Activated naive CD8-positive, alpha-beta T cell treated with anti-CD3 and anti-CD28 coated beads, Interleukin-2, amount 50 U/mL, for 16 hours (primary cell): ENCODE results near the gene GPX3.

ENCODE experiments used
- DNase-seq: peaks from one replicate; pipeline ENCODE4 v3.0.0-alpha.2; 2020; ENCODE audit warnings: low read depth, low spot score

GPX3 gene

GRCh38 chr5:151033217-151033934 is 13.0 kb downstream of the GPX3 start:
- no peak for DNase-seq

DNA sequence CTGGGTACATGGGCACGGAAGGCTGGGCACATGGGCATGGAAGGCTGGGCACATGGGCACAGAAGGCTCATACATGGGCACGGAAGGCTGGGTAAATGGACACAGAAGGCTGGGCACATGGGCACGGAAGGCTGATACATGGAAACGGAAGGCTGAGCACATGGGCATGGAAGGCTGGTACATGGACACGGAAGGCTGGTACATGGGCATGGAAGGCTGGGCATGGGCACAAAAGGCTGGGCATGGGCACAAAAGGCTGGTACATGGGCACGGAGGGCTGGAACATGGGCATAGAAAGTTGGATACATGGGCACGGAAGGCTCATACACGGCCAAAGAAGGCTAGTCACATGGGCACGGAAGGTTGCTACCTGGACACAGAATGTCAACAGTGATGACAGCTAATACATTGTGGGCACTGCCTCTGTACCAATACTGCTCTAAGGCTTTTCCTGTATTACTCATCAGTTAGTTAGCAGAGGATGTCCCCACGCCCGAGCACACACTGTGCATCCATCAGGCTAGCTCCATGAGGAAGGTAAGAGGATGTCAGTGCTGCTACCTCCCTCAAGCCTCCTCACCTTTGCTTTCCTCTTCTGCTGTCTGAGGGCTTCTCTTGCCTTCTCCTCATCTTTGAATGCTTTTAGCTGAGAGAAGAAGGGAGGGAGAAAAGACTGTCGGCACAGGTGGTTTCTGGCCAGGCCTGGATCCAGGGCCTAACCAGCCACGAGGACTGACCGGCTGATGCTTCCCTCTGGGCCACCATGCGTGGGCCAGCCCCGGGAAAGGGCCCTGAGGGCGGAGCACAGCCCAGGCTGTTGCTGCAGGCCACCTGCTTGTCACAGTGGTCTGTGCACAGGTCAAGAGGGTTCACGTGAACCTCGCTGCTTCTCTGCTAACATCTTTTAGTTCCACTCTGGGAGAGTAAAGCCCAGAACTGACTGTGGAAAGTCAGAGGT is 14.3 kb downstream of the GPX3 start:
- no peak for DNase-seq

- DNase-seq: no peak
Measured at GRCh38 chr5:151036556-151036955, 16.2 kb downstream of the GPX3 start.

DNA sequence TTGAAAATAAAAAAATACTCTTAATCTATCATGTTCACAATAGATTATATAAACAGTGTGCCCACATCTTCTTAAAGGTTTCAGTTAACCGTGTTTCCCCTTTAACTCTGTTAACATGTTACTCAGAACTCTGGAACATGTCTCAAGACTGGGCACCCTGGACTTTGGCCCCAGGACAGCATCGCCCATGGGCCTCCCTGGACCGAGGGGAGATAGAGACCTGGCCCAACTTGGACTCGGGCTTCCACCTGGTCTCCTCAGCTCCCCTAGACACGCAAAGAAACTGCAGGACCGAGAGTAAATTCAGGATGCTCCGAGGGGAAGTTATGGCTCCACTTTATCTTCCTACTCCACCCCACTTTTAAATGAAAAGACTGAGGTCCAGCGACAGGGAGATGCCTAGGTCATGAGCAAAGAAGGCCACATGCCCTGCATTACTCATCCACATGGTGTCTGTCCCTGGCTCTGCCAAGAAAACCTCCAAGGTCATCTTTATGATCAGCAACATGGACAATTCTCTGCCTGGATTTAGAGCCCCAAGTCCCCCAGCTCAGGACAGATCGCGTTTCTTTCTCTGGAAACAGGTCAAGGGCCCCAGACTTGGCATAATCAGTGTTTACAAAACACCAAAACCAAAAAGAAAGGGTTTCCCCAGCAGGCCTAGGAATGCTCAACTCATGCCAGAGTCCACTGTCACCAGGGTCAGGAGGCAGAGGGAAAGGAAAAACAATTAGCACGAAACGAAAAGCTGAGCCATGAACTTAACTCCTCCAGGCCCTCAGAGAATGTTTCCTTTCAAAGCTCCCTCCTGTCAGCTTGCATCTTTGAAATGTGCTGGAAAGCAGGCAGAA is 17.4 kb downstream of the GPX3 start:
- DNase-seq: no peak

DNA sequence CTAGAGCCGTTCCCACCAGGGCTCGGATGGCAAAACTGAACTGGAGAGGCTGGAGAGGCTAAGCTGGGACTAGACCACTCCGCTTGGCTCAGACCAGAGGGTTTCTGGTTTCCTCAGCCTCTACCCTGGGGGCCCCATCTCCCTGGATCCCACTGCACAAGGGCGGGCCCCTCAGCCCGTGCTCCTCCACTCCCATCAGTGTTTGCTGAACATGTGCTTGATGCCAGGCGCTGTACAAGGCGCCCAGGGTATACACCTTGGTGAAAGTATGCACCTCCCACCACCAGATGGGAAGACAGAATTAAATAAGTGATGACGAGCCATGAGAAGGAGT is 18.0 kb downstream of the GPX3 start:
- no peak for DNase-seq

- no peak for DNase-seq
Measured at GRCh38 chr5:151038801-151039238, 18.4 kb downstream of the GPX3 start.

- DNase-seq: no peak
Measured at GRCh38 chr5:151039665-151040064, 19.3 kb downstream of the GPX3 start.

DNA sequence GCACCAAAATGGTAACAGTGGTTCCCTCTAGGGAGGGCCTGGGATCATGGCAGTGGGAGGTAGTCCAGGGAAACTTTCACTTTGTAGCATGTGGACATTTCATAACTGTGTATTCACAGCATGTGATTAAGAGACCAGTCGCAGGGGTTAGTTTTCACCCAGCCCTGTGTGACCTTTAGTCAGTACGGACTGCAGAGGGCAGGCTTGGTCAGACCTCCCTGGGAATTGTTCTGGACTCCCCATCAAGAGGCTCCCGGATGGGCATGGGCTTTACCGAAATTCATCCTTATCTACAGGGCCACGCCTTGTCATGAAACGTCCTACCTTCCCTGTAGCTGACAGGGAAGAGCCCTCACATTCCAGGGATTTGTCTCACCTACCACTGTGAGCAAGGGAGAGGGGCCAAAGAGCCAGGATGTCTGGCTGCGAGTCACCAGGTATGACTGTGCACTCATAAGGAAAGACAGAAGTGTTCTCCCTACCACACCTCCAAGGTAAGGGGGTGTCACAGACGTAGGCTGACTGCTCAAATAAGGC is 19.9 kb downstream of the GPX3 start:
- DNase-seq: no peak

- DNase-seq: no peak
Measured at GRCh38 chr5:151041577-151042268, 21.3 kb downstream of the GPX3 start.

- no peak for DNase-seq
Measured at GRCh38 chr5:151042453-151043093, 22.2 kb downstream of the GPX3 start.

DNA sequence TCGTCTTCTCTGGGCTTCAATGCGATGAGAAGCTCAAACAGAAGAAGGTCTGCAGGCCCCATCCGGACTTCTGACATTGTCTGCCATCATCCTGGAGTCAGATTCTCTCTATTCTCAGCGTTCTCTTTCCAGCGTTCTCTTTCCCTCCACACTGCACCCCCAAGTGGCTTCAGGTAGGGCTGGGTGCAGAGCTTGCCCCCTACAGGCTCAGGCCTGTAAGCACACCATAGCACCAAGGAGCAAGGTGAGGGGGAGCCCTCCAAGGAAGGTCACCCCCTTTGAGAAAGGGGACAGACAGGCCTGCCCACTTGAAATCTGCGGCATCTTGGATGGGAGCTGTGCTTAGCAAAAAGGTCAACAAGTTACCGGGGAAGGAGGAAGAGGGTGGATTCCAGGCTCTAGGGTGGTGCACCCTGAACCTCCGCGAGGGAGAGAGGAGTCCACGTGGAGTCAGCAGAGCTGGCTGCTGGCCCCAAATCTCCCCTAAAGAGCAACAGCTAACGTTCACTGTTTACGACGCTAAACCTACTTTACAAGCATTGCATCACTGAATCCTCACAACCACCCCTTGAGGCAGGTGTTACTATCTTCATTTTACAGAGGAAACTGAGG is 27.5 kb downstream of the GPX3 start:
- DNase-seq: no peak

DNA sequence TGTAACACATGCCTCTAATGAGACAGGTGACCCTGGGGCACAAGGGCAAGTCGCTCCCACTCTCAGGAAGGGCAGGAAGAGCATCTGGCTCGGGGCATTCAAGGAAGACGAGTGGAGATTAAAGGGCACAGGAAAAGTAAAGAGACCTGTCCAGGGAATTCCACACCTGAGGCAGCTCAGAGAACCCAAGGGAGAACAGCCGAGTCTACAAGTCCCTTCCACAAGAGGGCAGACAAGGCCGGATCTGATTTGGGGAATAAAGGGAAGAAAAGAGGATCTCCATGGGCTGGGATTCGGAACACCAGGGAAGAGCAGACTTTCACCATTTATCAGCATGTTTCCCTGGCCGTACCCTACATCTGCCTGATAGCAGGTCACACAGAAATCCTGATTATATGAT is 28.1 kb downstream of the GPX3 start:
- DNase-seq: no peak

DNA sequence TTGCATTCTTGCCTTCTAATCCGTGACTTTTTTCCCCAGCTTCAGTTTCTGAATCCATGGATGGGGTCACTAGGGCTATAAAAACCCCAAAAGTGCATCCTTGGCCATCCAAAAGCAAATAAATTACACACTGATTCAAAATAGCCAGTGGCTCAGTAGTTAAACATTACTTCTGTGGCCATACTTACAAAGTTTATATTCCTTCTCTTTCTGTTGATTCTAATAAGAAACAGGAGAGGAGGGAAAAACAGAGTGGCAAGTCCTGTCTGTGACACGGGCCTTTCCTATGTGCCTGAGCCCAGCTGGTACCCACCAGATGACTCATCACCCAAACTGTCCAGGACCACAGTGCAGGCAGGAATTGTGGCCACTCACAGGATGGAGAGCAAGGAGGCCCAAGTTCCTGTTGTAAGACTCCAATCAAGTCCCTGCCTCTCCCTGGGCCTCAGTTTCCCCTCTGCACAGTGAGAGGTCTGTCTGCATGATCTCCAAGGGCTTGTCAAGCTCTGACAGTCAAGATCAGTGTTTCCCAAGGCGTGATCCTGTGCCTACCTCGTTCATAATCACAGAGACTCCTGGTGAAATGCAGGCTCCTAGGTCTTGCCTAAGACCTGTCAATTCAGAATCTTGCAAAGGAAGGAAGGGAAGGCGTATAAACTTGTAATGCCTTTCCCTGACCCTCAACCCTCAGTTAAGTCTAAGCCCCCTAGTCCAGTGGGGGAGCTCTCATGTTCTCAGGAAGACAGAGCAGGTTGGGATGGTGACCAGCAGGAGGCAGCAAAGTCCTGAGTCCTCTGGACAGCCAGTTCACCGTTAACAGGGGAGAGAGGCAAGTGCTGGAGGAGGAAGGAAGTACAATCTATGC is 30.9 kb downstream of the GPX3 start:
- peak; percentile 40 for DNase-seq

GRCh38 chr5:151051931-151052608 is 31.7 kb downstream of the GPX3 start:
- no peak for DNase-seq

- DNase-seq: no peak
Measured at GRCh38 chr5:151052836-151053235, 32.4 kb downstream of the GPX3 start.

- no peak for DNase-seq
Measured at GRCh38 chr5:151053796-151054462, 33.5 kb downstream of the GPX3 start.

GRCh38 chr5:151054709-151055108 is 34.3 kb downstream of the GPX3 start:
- no peak for DNase-seq

- DNase-seq: no peak
Measured at GRCh38 chr5:151055336-151055735, 34.9 kb downstream of the GPX3 start.
